ENCODE results near the gene GLIS1.

The GLIS1 gene

DNA sequence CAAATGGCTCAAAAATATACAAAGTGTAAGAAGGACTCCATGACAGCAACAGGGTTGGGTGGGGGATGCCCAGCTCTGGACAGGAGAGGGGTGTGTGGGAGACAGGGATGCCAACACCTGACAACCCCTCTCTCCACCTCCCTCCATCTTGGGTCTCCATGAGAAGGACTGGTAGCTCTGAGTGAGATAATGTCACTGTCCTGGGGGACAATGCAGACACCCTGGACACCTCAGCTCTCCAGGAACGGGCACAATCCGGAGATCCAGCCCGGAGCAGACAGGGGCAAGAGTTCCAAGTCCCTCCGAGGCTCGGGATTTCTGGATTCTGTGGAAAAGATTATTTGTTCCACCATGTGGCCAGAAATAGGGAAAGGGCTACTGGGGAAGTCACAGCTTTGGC lies 122.5 kb downstream of the GLIS1 start:
- no peak for DNase-seq (ENCODE audit: low spot score)

- DNase-seq (ENCODE audit: low spot score): no peak
Measured at GRCh38 chr1:53615101-53615500, 123.9 kb downstream of the GLIS1 start.

GRCh38 chr1:53614231-53615021 lies 124.5 kb downstream of the GLIS1 start:
- DNase-seq (ENCODE audit: low spot score): no peak

GRCh38 chr1:53608676-53609075 lies 130.3 kb downstream of the GLIS1 start:
- no peak for DNase-seq (ENCODE audit: low spot score)

DNA sequence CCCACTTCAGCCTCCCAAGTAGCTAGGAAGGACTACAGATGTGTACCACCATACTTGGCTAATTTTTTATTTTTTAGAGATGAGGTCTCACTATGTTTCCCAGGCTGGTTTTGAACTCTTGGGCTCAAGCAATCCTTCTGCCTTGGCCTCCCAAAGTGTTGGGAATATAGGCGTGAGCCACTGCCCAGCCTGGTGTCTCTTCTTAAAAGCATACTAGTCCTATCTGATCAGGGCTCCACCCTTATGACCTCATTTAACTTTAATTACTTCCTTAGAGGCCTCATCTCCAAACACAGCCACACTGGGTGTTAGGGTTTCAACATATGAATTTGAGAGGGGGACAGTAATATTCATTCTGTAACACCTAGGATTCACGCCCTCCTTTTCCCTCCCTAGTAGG lies 130.9 kb downstream of the GLIS1 start:
- no peak for DNase-seq (ENCODE audit: low spot score)

GRCh38 chr1:53606651-53607051 lies 132.3 kb downstream of the GLIS1 start:
- DNase-seq (ENCODE audit: low spot score): no peak

- no peak for DNase-seq (ENCODE audit: low spot score)
Measured at GRCh38 chr1:53606197-53606596, 132.8 kb downstream of the GLIS1 start.

DNA sequence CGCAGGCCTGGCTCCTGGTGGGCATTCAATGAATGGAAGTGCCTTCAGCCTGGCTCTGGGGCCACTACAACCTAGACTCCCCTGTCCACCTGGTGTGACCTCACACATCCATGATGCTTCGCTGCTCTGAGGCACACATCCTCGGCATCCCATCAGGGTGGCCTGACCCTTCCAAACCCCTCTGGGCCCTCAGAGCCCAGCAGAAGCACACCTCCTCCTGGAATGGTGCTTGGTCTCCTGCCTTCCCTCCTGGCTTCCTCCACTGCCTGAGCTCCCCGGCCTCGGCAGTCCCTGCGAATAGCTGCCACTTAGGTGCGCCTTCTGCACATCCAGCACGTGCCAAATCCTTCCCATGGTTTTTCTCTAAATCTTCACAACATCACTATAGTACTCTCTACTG lies 133.8 kb downstream of the GLIS1 start:
- DNase-seq (ENCODE audit: low spot score): no peak

DNA sequence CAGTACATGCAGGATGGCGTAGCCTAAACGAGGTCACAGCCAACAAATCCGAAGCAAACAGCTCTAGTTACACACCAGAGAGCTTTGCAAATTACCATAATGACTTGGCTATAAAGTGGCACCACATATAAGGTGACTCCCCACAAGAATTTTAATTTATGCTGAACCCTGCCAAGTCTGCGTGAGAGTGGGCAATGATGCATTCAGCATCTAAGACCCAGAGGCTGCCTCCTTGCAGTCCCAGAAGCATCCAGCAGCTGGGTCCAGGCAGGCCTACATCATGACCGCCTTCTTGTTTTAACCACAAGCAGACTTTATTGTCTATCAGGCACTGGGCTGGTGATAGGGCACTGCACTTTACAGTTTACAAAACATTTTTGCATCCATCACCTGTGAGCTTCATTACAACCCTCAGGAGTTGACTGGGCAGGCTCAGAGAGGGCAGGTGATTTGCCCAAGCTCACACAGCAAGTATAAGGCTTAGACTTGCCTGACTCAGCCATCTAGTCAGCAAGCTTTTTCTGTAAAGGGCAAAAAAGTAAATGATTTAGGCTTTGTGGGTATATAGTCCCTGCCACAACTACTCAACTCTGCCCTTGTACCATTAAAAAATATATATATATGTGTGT lies 134.6 kb downstream of the GLIS1 start:
- no peak for DNase-seq (ENCODE audit: low spot score)

DNA sequence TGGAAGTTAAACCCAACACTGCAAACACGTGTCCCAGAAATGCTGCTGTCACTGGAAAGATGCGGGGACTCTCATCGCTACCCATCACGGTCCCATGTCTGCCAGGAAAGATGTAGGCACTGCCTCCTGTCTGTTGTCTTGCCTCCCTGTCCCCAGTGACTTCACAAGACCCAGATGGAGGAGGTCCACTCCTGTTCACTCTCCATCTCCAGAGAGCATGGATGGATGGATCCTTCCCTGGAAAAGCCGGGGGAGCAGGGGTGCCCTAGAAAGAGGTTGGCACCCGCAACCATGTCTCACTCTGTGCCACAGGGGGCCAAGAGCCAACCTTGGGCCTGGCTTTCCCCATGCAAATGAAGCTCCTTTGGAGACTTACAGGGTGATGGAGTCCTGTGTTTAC lies 135.5 kb downstream of the GLIS1 start:
- no peak for DNase-seq (ENCODE audit: low spot score)

DNA sequence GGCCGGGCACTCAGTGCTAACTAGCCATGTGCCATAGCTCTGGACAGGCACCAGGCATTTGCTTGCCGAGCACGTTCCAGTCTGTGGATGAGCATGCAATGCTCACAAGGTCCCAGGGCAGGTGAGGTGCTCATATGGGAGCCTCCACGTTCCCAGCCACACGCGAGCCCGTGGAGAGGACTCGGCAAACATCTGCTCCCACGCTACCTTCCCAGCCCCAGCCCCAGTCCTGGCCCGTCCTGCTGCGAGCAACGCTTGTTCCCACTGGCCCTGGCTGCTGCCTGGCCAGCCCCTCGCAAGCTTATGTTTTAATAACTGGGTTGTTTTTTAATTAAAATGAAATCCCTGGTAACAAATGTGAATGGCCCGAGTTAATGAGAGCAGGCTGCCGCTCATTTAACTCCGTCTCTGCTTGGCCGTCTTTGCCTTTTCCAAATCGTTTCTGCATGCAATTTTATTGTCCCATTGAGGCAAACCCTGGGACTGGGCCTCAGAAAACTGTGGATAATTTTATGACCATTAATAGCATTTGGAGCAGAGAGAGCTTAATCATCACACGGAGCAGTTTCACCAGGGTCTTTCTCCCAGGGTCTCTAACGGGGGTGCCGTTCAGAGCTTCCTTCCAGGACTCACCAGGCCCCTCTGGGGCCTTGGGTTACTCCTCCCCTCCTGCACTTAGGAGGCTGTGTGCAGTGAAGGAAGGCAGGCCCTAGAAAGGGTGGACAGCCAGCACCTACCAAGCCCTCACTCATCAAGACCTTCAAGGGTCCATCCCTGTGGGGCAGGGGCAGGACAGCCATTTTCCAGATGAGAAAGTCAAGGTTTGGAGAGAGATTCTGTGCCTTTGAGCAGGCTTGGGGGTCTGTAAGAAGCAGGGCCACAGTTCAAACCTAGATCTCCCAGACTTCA lies 136.8 kb downstream of the GLIS1 start:
- DNase-seq (ENCODE audit: low spot score): no peak

DNA sequence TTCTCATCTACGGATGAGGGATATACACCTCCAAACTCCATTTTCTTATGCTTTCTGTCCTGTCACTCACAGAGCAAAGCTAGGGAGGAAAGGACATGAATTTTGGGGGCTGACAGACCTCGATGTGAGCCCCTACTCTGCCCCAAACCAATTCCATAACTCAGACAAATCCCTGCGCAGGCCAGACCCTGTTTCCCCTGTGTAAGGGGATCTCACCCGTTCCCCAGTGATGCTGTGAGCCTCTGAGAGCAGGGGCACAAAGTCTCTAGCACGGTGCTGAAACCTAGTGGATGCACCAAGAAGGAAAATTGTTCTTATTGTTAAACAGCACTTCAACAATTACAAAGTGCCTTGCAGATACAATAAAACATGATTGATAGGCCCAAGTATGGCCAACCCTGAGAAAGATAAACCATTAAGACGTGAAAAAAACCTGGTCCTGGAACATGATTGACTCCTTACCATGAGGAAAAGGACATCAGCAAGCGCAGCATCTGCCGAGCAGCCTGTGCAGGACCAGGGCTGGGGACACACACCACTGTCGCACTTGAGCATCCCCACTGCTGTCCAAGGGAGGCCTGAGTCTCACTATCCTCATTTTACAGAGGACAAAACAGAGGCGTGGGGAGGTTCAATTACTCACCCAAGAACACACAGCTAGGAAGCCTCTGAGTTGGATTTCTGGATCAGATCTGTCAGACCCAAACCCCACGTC lies 137.8 kb downstream of the GLIS1 start:
- DNase-seq (ENCODE audit: low spot score): no peak

DNA sequence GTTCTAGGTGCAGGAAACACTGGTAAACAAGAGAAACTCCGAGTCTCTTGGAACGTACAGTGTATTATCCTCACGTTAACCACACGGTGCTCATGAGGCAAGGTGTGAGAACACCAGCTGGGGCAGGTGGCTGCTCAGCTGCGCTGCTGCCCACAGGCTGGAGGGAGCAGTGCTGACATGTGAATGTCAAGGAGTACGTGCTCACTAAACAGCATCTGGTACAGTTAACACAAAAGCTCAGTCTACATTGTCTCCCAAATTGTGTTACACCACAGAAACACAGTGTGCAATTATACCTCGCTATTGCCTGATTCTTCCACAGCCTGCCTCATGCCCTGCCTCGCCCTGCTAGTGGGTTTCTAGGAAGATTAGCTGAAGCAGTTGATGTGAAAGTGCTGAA lies 138.4 kb downstream of the GLIS1 start:
- no peak for DNase-seq (ENCODE audit: low spot score)

- no peak for DNase-seq (ENCODE audit: low spot score)
Measured at GRCh38 chr1:53600001-53600400, 139.0 kb downstream of the GLIS1 start.

DNA sequence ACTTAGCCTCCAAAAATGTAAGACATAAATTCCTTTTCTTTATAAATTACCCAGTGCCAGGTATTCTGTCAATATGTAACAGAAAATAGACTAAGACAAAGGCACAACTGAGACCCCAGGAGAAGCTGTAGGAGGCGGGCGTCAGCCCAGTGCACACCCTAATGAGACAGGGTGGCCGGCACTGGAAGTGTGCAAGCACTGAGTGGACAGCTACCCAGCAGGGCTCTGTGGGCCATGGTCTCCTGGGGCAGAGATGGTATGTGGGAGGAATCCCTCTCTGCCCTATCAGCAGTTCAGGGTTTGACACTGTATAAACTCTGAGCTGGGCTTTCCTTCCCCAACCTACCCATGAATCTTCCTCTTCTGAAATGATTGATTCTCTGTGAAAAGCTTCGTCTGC lies 139.5 kb downstream of the GLIS1 start:
- no peak for DNase-seq (ENCODE audit: low spot score)

DNA sequence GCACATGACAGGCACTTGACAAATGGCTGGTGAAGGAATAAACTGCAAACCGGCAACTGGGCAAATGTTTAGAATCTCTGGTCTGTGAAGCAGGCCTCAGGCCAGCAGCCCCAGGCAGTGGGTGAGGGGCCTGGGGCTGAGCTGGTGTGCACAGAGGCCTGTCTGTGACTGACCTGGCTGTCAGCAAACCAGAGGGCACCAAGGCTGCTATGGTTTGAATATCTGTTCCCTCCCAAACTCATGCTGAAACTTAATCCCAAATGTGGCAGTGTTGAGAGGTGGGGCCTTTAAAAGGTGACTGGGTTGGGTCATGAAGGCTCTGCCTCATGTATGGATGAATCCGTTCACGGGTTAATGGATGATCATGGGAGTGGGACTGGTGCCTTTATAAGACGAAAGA lies 140.0 kb downstream of the GLIS1 start:
- no peak for DNase-seq (ENCODE audit: low spot score)

DNA sequence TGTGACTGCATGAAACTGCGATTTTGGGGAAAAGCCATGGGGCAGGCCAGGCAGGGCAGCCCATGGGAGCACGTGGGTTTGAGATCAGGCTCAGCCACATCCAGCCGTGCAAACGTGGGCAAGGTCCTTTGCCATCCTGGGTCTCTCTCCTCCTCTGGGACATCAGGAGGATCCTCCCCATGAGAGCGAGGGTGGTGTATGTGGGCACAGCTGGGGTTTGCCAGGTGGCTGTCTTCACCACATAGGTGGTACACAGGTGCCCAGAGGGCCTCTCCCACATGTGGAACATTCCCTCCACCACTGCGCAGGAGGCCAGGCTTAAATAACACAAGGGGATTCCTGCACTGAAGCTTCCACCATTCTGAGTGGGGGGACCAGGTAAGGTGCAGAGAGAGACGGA lies 143.1 kb downstream of the GLIS1 start:
- DNase-seq (ENCODE audit: low spot score): no peak

GRCh38 chr1:53594391-53595180 lies 144.4 kb downstream of the GLIS1 start:
- no peak for DNase-seq (ENCODE audit: low spot score)

- DNase-seq (ENCODE audit: low spot score): peak; percentile 60
Measured at GRCh38 chr1:53593758-53594380, 145.1 kb downstream of the GLIS1 start.

DNA sequence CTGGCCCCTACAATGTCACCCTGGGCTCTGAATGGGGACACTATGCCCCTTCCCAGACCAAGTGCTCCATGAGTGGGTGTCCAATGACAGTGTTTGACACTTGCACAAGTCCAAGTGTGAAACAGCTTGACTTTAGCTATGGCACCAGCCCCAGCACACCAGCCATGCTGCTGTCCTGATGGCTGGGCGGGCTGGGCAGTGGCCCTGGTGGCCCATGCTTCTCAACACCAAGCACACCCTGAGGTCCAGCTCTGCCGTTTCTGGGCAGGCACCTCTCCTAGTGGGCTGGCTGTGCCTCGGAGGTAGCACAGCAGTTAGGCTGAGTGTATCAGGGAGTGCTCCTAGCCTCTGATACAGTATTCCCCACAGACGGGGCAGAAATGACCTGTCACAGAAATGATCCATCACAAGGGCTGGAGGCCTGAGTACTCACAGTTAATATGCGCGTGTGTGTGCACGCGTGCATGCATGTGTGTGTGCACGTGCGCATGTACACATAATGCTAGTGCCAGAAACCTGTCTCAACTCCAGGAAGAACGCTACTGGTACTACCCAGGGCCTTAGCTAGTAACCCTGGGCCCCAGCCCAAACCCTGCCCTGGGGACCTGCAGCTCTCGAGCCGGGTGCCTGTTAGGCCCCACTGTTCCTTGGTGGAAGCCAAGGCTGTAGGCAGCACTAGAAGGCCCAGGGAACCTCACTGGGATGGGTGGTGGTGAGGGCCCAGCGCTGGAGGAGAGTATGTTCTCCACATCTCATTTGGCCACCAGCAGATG lies 145.8 kb downstream of the GLIS1 start:
- DNase-seq (ENCODE audit: low spot score): no peak

All from HuH-7 (cell line).